GM21390 (cell line): ENCODE data around the gene OR6Q1.

Experiments used
- ATAC-seq: cut with Tn5 transposase; IDR thresholded peaks from one replicate; pipeline ENCODE4 v1.9.1; 2021; ENCODE audit not compliant: unreplicated experiment

OR6Q1 gene

GRCh38 chr11:58057481-58057880, 26.7 kb downstream of the OR6Q1 start:
- no peak for ATAC-seq

GRCh38 chr11:58058276-58059006, 27.7 kb downstream of the OR6Q1 start:
- no peak for ATAC-seq

- ATAC-seq = no peak
Measured at GRCh38 chr11:58059007-58059350, 28.2 kb downstream of the OR6Q1 start.

- no peak for ATAC-seq
Measured at GRCh38 chr11:58060535-58060934, 29.8 kb downstream of the OR6Q1 start.

GRCh38 chr11:58060939-58061672, 30.4 kb downstream of the OR6Q1 start:
- no peak for ATAC-seq

GRCh38 chr11:58061813-58062212, 31.1 kb downstream of the OR6Q1 start:
- ATAC-seq = no peak

- no peak for ATAC-seq
Measured at GRCh38 chr11:58067685-58068084, 36.9 kb downstream of the OR6Q1 start.

GRCh38 chr11:58068655-58069054, 37.9 kb downstream of the OR6Q1 start:
- no peak for ATAC-seq

- no peak for ATAC-seq
Measured at GRCh38 chr11:58070585-58070984, 39.8 kb downstream of the OR6Q1 start.

- ATAC-seq = no peak
Measured at GRCh38 chr11:58075781-58076180, 45.0 kb downstream of the OR6Q1 start.
